ENCODE data around the gene NAALADL1. TPM values are rescaled to one million over a fixed set of nuclear protein-coding genes. Genes with fewer than 3 reads are reported as not detected.

Gene NAALADL1
- total and polyA plus RNA-seq, 2 of the 4 experiments (the other 2 are of a cell fraction), result 3.8 to 5.8 TPM

DNA sequence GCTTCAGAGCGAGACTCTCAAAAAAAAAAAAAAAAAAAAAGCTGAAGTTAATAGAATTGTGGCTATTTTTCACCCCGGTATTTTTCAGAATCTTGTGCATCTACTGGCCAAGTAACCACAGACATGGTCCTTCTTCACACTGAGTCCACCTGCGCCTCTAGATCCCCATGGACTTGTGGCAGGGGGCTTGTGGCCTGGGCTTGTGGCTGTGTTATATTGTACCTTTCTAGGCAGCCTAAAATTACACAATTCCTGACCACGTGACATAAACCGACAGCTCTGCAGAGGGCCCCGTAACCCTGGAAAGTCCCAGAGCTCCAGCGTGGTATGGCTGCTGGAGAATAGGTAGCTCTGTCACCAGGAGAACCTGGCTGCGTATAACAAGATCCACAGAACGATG lies 10.9 kb upstream of the NAALADL1 start:
- H3K9me3 ChIP-seq (ENCODE audit: control insufficient read depth, insufficient read depth, low read length), result no peaks in the 10 kb centered on the region
- peak overlapping the region; percentile 9 for H2AFZ ChIP-seq (replicated peaks; ENCODE audit: low read length, poor library complexity)
- ChIA-PET POLR2A (ENCODE audit: unreplicated experiment) (no interaction called here), CTCF (interaction anchor here (0.6 kb wide), 1 partner anchor 228 kb away, joined by 3 read pairs; no protein-coding TSS in a partner anchor)
- in situ Hi-C loops (cut with MboI; ENCODE audit: low sequenced_read_pairs), result no loop called here
- DNase-seq (peak; percentile 16), ATAC-seq (ENCODE audit: low read depth) (no peak)
- H3K9ac ChIP-seq (ENCODE audit: low read depth, low read length), result no peak overlapping the region
- no peaks in the 10 kb centered on the region; the same call in 1 of the 2 replicates for H3K9me1 ChIP-seq (ENCODE audit: insufficient read depth, low read length)
- no peak overlapping the region for H3K18ac ChIP-seq (ENCODE audit: low read depth, low read length)
- no peak overlapping the region for H3K14ac ChIP-seq (replicated peaks; ENCODE audit: low read depth, low read length)
- no peak overlapping the region for H3K4ac ChIP-seq (ENCODE audit: low read depth, low read length)
- intact Hi-C loops (cut with micrococcal nuclease), result no loop called here
- TF ChIP-seq RFX5 (IDR thresholded peaks at IDR 0.05; ENCODE audit: low read depth, low read length) (no peak), SMC3 (IDR thresholded peaks at IDR 0.05; ENCODE audit: low read depth, low read length) (no peak), FOS (IDR thresholded peaks at IDR 0.05; ENCODE audit: low read depth, low read length) (no peak), RCOR1 (IDR thresholded peaks at IDR 0.05; ENCODE audit: insufficient replicate concordance, low read length) (no peak), MAZ (IDR thresholded peaks at IDR 0.05; ENCODE audit: borderline replicate concordance, low read depth, low read length) (no peak), NFE2L2 (IDR thresholded peaks at IDR 0.05; ENCODE audit: low read depth, low read length) (no peak), CEBPB (IDR thresholded peaks at IDR 0.05; ENCODE audit: low read depth, low read length) (no peak), CHD1 (IDR thresholded peaks at IDR 0.05; ENCODE audit: low read depth, low read length) (no peak)
- TF ChIP-seq, protein P1, sequence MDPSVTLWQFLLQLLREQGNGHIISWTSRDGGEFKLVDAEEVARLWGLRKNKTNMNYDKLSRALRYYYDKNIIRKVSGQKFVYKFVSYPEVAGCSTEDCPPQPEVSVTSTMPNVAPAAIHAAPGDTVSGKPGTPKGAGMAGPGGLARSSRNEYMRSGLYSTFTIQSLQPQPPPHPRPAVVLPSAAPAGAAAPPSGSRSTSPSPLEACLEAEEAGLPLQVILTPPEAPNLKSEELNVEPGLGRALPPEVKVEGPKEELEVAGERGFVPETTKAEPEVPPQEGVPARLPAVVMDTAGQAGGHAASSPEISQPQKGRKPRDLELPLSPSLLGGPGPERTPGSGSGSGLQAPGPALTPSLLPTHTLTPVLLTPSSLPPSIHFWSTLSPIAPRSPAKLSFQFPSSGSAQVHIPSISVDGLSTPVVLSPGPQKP (IDR thresholded peaks at IDR 0.05; ENCODE audit: borderline replicate concordance, low read depth, low read length), result no peak
- no peak overlapping the region for H4K91ac ChIP-seq (ENCODE audit: insufficient read depth, low read depth, low read length)
- H3K36me3 ChIP-seq (ENCODE audit: control insufficient read depth, insufficient read depth, low read length), result no peaks in the 10 kb centered on the region
- H3K4me1 ChIP-seq (ENCODE audit: control insufficient read depth, insufficient read depth, low read length), result no peaks in the 10 kb centered on the region
- H4K20me1 ChIP-seq (ENCODE audit: insufficient read depth, low read length), result no peaks in the 10 kb centered on the region
- no TSS peak for BruUV-seq (replicated peaks)
- no peak overlapping the region for H3K56ac ChIP-seq (ENCODE audit: extremely low read depth, insufficient read depth, low read length)
- H2BK15ac ChIP-seq (ENCODE audit: low read depth, low read length), result no peak overlapping the region
- H2AK9ac ChIP-seq (replicated peaks; ENCODE audit: low read depth, low read length, poor library complexity), result no peak overlapping the region
- no CpG with 5 or more reads among the region's 9 CpGs for WGBS, 2 experiments (ENCODE audit: extremely low coverage in 2 of 2, insufficient read length in 1 of 2)
- no peak overlapping the region for H2AK5ac ChIP-seq (ENCODE audit: low read depth, low read length)
- no peak overlapping the region for H3K23ac ChIP-seq (ENCODE audit: low read depth, low read length)
- dilution Hi-C loops (cut with HindIII; ENCODE audit: low sequenced_read_pairs, unreplicated experiment), result no loop called here
- no peaks in the 10 kb centered on the region for H3K79me1 ChIP-seq (ENCODE audit: low read depth in 1 of 2, low read length in 2 of 2)
- H2BK5ac ChIP-seq (ENCODE audit: low read depth, low read length, poor library complexity, severe bottlenecking), result no peak overlapping the region
- H4K5ac ChIP-seq (ENCODE audit: low read depth, low read length), result no peak overlapping the region
- H3K27ac ChIP-seq (ENCODE audit: insufficient read depth, low read length), result no peak overlapping the region
- H2BK20ac ChIP-seq (ENCODE audit: low read depth, low read length), result no peak overlapping the region
- no peaks in the 10 kb centered on the region; the same call in 1 of the 2 replicates for H3K27me3 ChIP-seq (ENCODE audit: control insufficient read depth, insufficient read depth, low read length)
- no peak overlapping the region for H4K8ac ChIP-seq (ENCODE audit: low read depth in 2 of 2, low read length in 2 of 2)
- no peak overlapping the region for H2BK120ac ChIP-seq (ENCODE audit: low read depth, low read length)
- H3K4me2 ChIP-seq (ENCODE audit: low read depth, low read length), result no peak overlapping the region
- H3K4me3 ChIP-seq (ENCODE audit: insufficient read depth, low read depth, low read length), result no peak overlapping the region
